Spleen (tissue), 11 donors: Measurements from ENCODE around the gene NAA16. TPM values are rescaled to one million over a fixed set of nuclear protein-coding genes. Genes with fewer than 3 reads are reported as not detected.

Experiments used
- DNase-seq: peaks from one replicate; pipeline ENCODE4 v3.0.0-alpha.2; 2020
- H3K27ac ChIP-seq, 8 donors: fragments of 200-600 bp; sonication (generic) in 7 of 8; 1 replicate in 4 of 8; 2 replicates in 4 of 8; pipeline versions ENCODE4 v1.5.0 to v1.8.0; 2016 to 2021; ENCODE audit warnings: inconsistent platforms in 4 of 8, mild to moderate bottlenecking in 4 of 8, moderate library complexity in 1 of 8
- H3K27me3 ChIP-seq, 7 donors: fragments of 200-600 bp; sonication (generic) in 6 of 7; replicated peaks in 1 of 7; 1 replicate in 4 of 7; 2 replicates in 3 of 7; pipeline versions ENCODE4 v1.5.0 to v1.8.0; 2016 to 2021; ENCODE audit warnings: inconsistent platforms in 3 of 7, mild to moderate bottlenecking in 1 of 7
- H3K36me3 ChIP-seq, 6 donors: fragments of 200-600 bp; sonication (generic) in 5 of 6; 1 replicate in 4 of 6; 2 replicates in 2 of 6; pipeline versions ENCODE4 v1.5.0 to v1.8.0; 2016 to 2021; ENCODE audit warnings: inconsistent platforms in 2 of 6
- H3K4me1 ChIP-seq, 6 donors: fragments of 200-600 bp; sonication (generic) in 5 of 6; 1 replicate in 3 of 6; 2 replicates in 3 of 6; pipeline versions ENCODE4 v1.5.0 to v1.8.0; 2016 to 2021; ENCODE audit warnings: inconsistent platforms in 3 of 6
- H3K4me3 ChIP-seq, 8 donors: fragments of 200-600 bp; sonication (generic) in 7 of 8; 1 replicate in 4 of 8; 2 replicates in 4 of 8; pipeline versions ENCODE4 v1.5.0 to v1.8.0; 2016 to 2021; ENCODE audit warnings: inconsistent platforms in 4 of 8, mild to moderate bottlenecking in 4 of 8, moderate library complexity in 2 of 8
- H3K9me3 ChIP-seq, 8 donors: fragments of 200-600 bp; sonication (generic) in 7 of 8; 1 replicate in 4 of 8; 2 replicates in 4 of 8; pipeline versions ENCODE4 v1.5.0 to v1.8.0; 2016 to 2021; ENCODE audit warnings: inconsistent platforms in 4 of 8
- CTCF ChIP-seq, 11 experiments: fragments of 200-600 bp in 7 of 11; fragments of 450-650 bp in 4 of 11; sonication (generic) in 4 of 11; IDR thresholded peaks in 8 of 11; conservative IDR thresholded peaks in 3 of 11; 1 replicate in 7 of 11; 2 replicates in 4 of 11; pipeline versions ENCODE4 v1.4.0 to v1.8.0; 2016 to 2021; ENCODE audit warnings: antibody characterized with exemption in 11 of 11, inconsistent platforms in 4 of 11, mild to moderate bottlenecking in 1 of 11
- POLR2A ChIP-seq, 3 donors: fragments of 450-650 bp; IDR thresholded peaks; one replicate each; pipeline ENCODE4 v1.5.1; 2017; ENCODE audit warnings: antibody characterized with exemption in 3 of 3, mild to moderate bottlenecking in 1 of 3
- POLR2AphosphoS5 ChIP-seq, 3 donors: sonication (generic); formaldehyde crosslinking; IDR thresholded peaks; one replicate each; pipeline ENCODE4 v1.5.1; 2017; ENCODE audit warnings: antibody characterized with exemption in 3 of 3
- WGBS, 5 donors: extraction: QIAGEN DNeasy Blood & Tissue Kit in 3 of 5; methylation state at CpG; one replicate each; pipeline versions ENCODE4 v1.1.5 to v1.1.7; 2013 to 2018; 5-methylcytosine and 5-hydroxymethylcytosine counted together
- intact Hi-C: fragments of 100-400 bp; cut with DNase I; formaldehyde crosslinking; loops from one replicate; pipeline ENCODE4 v1.15.0; 2023; ENCODE audit warnings: low total_unique reads
- polyA plus RNA-seq, 3 donors: library from polyadenylated mRNA; stranded (reverse); fragments of 200-250 nt; gene quantifications; one replicate each; pipeline ENCODE4 v1.2.1, GENCODE V29; 2013
- total RNA-seq, 7 donors: library from RNA; depleted of rRNA in 3 of 7; stranded (reverse); fragments of >200 nt in 3 of 7; fragmentation: NEBNext Ultra II Directional in 4 of 7; extraction: Animal tissue kit (Norgen Biotek cat#: 25700) in 4 of 7; gene quantifications; one replicate each; pipeline versions ENCODE4 v1.1.0 to v1.2.1, GENCODE V29; 2016 to 2021
- donor health status: healthy with polysubstance abuse.
- donor health status: DM: no; HTN: no; CAD: no; lungs with moderate emphysema.
- donor health status: DM: no; HTN: no; CAD: no.
- donor health status: Bipolar disorder and iron deficiency.
- donor health status: healthy.
- donor health status: DM: no; HTN: no; CAD: no.
- donor health status: DM: yes; HTN: yes; CAD: no.

Gene NAA16
- total and polyA plus RNA-seq, 10 donors: 8.1 to 45.3 (median 26.9) TPM

- 93 to 100% (median 97%) methylated on average over 2 of the region's 2 CpGs for WGBS, 5 donors
- Histone ChIP-seq H3K4me1 (no peaks in the 10 kb centered on the region), H3K27ac (no peak overlapping the region), H3K27me3 (no peaks in the 10 kb centered on the region), H3K36me3 (peaks cover 3 to 100% (median 62%) of the 10 kb centered on the region in 6 donors), H3K9me3 (no peaks in the 10 kb centered on the region), H3K4me3 (no peak overlapping the region)
- no peak for DNase-seq
- no peak for TF ChIP-seq CTCF (IDR thresholded peaks at IDR 0.05 in 8 of 11, conservative IDR thresholded peaks at IDR 0.05 in 3 of 11)
- no peak for TF ChIP-seq POLR2AphosphoS5 (IDR thresholded peaks at IDR 0.05)
- TF ChIP-seq POLR2A (IDR thresholded peaks at IDR 0.05): no peak
- intact Hi-C loops: no loop called here
Observed at GRCh38 chr13:41365631-41366030, 54.6 kb downstream of the NAA16 start.

GRCh38 chr13:41370736-41371135, 59.7 kb downstream of the NAA16 start:
- Histone ChIP-seq H3K27ac (no peak overlapping the region), H3K27me3 (no peaks in the 10 kb centered on the region), H3K4me3 (no peak overlapping the region), H3K36me3 (peaks cover 0 to 100% (median 66%) of the 10 kb centered on the region in 6 donors), H3K4me1 (no peaks in the 10 kb centered on the region), H3K9me3 (no peaks in the 10 kb centered on the region)
- DNase-seq: no peak
- TF ChIP-seq POLR2AphosphoS5 (IDR thresholded peaks at IDR 0.05): no peak
- no peak for TF ChIP-seq CTCF (IDR thresholded peaks at IDR 0.05 in 8 of 11, conservative IDR thresholded peaks at IDR 0.05 in 3 of 11)
- TF ChIP-seq POLR2A (IDR thresholded peaks at IDR 0.05): no peak
- 87 to 97% (median 89%) methylated on average over 2 of the region's 2 CpGs for WGBS, 5 donors
- intact Hi-C loops: no loop called here

DNA sequence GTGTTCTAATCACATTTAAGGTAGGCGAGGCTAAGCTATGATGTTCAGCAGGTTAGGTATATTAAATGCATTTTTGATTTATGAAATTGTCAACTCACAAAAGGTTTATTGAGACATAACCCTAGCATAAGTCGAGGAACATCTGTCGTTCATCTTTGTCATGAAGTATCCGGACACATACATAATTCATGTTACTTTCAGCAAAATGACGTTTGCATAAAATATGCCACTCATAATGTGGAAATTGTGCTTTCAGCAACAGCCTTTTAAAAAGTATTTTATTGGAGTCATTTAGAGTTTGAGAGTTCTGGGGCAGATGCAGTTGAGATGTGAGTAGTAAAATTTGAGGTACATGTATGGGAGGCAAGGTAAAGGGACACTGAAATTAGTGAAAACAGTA, 66.4 kb downstream of the NAA16 start:
- TF ChIP-seq POLR2A (IDR thresholded peaks at IDR 0.05): no peak
- TF ChIP-seq CTCF (IDR thresholded peaks at IDR 0.05 in 8 of 11, conservative IDR thresholded peaks at IDR 0.05 in 3 of 11): no peak
- no peak for TF ChIP-seq POLR2AphosphoS5 (IDR thresholded peaks at IDR 0.05)
- DNase-seq: no peak
- Histone ChIP-seq H3K27ac (no peak overlapping the region), H3K4me3 (no peak overlapping the region), H3K4me1 (no peaks in the 10 kb centered on the region), H3K9me3 (no peaks in the 10 kb centered on the region), H3K36me3 (peaks cover 0 to 56% (median 38%) of the 10 kb centered on the region in 6 donors), H3K27me3 (no peaks in the 10 kb centered on the region)
- intact Hi-C loops: no loop called here
- WGBS, 5 donors: 93 to 98% (median 96%) methylated on average over 5 of the region's 5 CpGs

- WGBS, 5 donors: 64 to 86% (median 85%) methylated on average over 4 of the region's 4 CpGs
- intact Hi-C loops: no loop called here
- H3K36me3 ChIP-seq: peaks cover 0 to 6% (median under 1%) of the 10 kb centered on the region in 6 donors
- H3K27me3 ChIP-seq: no peaks in the 10 kb centered on the region
- no peak overlapping the region for H3K4me3 ChIP-seq
- no peak for DNase-seq
- H3K27ac ChIP-seq: no peak overlapping the region
- no peaks in the 10 kb centered on the region for H3K9me3 ChIP-seq
- no peaks in the 10 kb centered on the region for H3K4me1 ChIP-seq
- TF ChIP-seq CTCF (IDR thresholded peaks at IDR 0.05 in 8 of 11, conservative IDR thresholded peaks at IDR 0.05 in 3 of 11): no peak
- no peak for TF ChIP-seq POLR2AphosphoS5 (IDR thresholded peaks at IDR 0.05)
- no peak for TF ChIP-seq POLR2A (IDR thresholded peaks at IDR 0.05)
Observed at GRCh38 chr13:41382431-41382830, 71.4 kb downstream of the NAA16 start.
